Neutrophil (primary cell): ENCODE measurements around the gene ABCA12.

Source experiments
- H3K27ac ChIP-seq: fragments of 200-600 bp; sonication (generic); 2 replicates; pipeline ENCODE4 v1.5.1; 2016; ENCODE audit warnings: mild to moderate bottlenecking, moderate library complexity
- H3K27me3 ChIP-seq: fragments of 200-600 bp; sonication (generic); 2 replicates; pipeline ENCODE4 v1.6.0; 2016; ENCODE audit warnings: mild to moderate bottlenecking
- H3K36me3 ChIP-seq: fragments of 200-600 bp; sonication (generic); 2 replicates; pipeline ENCODE4 v1.5.1; 2017
- H3K4me1 ChIP-seq, 2 experiments: fragments of 200-600 bp in 1 of 2; sonication (generic) in 1 of 2; 1 replicate in 1 of 2; 2 replicates in 1 of 2; pipeline versions ENCODE4 v1.5.1 to v1.6.1; 2013 to 2016; ENCODE audit warnings: low read depth in 1 of 2, low read length in 1 of 2, mild to moderate bottlenecking in 1 of 2, moderate library complexity in 1 of 2; ENCODE audit not compliant: control insufficient read depth in 1 of 2, insufficient read depth in 1 of 2
- H3K4me3 ChIP-seq, 2 experiments: fragments of 200-600 bp in 1 of 2; sonication (generic) in 1 of 2; 1 replicate in 1 of 2; 2 replicates in 1 of 2; pipeline ENCODE4 v1.5.1; 2013 to 2016; ENCODE audit warnings: low read depth in 1 of 2, low read length in 1 of 2, mild to moderate bottlenecking in 1 of 2, moderate library complexity in 1 of 2
- H3K9me3 ChIP-seq: fragments of 200-600 bp; sonication (generic); 2 replicates; pipeline ENCODE4 v1.5.1; 2016
- TF ChIP-seq, protein P1 (sequence below): fragments of 200-600 bp; sonication (generic); IDR thresholded peaks from 2 replicates; pipeline ENCODE4 v1.5.1; 2016; ENCODE audit warnings: antibody characterized with exemption

Gene ABCA12

DNA sequence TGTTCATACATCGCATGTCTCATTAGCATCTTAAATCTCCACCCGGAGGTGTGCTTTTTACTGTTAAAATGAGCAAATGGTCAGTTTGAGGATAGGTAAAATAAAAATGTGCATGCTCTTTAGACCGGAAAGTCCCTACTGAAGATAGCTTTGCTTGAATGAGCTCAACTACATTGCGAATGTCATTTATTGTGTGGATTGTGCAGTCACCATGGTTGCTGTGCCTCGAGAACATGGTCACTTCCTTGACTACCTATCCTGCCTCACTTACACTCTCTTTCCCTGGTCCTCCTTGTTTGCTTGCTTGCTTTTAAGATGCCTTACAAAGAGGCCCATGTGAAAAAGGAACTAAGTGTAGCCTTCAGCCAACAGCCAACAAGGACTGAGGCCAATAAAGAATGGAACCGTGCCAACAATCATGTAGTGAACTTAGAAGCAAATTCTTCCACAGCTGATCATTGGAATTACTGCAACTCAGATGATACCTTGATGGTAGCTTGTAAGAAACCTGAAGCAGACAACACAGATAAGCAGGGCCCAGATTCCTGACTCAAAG lies 256.7 kb downstream of the ABCA12 start:
- no peaks in the 10 kb centered on the region for H3K9me3 ChIP-seq
- H3K4me1 ChIP-seq = no peaks in the 10 kb centered on the region
- H3K4me3 ChIP-seq = no peak overlapping the region
- no peaks in the 10 kb centered on the region for H3K27me3 ChIP-seq
- no peak overlapping the region for H3K27ac ChIP-seq
- H3K36me3 ChIP-seq = no peaks in the 10 kb centered on the region
- TF ChIP-seq, protein P1, sequence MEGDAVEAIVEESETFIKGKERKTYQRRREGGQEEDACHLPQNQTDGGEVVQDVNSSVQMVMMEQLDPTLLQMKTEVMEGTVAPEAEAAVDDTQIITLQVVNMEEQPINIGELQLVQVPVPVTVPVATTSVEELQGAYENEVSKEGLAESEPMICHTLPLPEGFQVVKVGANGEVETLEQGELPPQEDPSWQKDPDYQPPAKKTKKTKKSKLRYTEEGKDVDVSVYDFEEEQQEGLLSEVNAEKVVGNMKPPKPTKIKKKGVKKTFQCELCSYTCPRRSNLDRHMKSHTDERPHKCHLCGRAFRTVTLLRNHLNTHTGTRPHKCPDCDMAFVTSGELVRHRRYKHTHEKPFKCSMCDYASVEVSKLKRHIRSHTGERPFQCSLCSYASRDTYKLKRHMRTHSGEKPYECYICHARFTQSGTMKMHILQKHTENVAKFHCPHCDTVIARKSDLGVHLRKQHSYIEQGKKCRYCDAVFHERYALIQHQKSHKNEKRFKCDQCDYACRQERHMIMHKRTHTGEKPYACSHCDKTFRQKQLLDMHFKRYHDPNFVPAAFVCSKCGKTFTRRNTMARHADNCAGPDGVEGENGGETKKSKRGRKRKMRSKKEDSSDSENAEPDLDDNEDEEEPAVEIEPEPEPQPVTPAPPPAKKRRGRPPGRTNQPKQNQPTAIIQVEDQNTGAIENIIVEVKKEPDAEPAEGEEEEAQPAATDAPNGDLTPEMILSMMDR = no peak
